IgD-negative memory B cell (primary cell): ENCODE data around the gene SPDYE4. TPM values are rescaled to one million over a fixed set of nuclear protein-coding genes. Genes with fewer than 3 reads are reported as not detected.
A peak's percentile ranks its signal among the peaks of the same experiment; 100 is the strongest.

Source experiments
- H3K27ac Mint-ChIP-seq, 3 donors: one replicate each; pipeline ENCODE4 v1.8.0; 2020 to 2022; ENCODE audit warnings: mild to moderate bottlenecking in 3 of 3, mixed read lengths in 3 of 3, moderate library complexity in 1 of 3
- H3K27me3 Mint-ChIP-seq: one replicate; pipeline ENCODE4 v1.8.0; 2021; ENCODE audit warnings: mixed read lengths
- H3K36me3 Mint-ChIP-seq: one replicate; pipeline ENCODE4 v1.8.0; 2020; ENCODE audit warnings: mild to moderate bottlenecking, mixed read lengths
- H3K4me1 Mint-ChIP-seq, 3 donors: one replicate each; pipeline ENCODE4 v1.8.0; 2020 to 2022; ENCODE audit warnings: mixed read lengths in 3 of 3, mild to moderate bottlenecking in 1 of 3
- H3K4me3 Mint-ChIP-seq, 4 donors: one replicate each; pipeline ENCODE4 v1.8.0; 2020 to 2022; ENCODE audit warnings: mild to moderate bottlenecking in 4 of 4, mixed read lengths in 4 of 4, moderate library complexity in 3 of 4
- H3K9me3 Mint-ChIP-seq, 3 donors: one replicate each; pipeline ENCODE4 v1.8.0; 2020 to 2021; ENCODE audit warnings: mixed read lengths in 3 of 3, mild to moderate bottlenecking in 1 of 3
- polyA plus RNA-seq: library from polyadenylated mRNA; unstranded; fragments of 300-500 nt; fragmentation: Illumina TruSeq; gene quantifications from one replicate; pipeline ENCODE4 v1.2.3, GENCODE V29; 2021

SPDYE4 gene
- polyA plus RNA-seq, 1 donor from 2014 or later, result not detected

- Mint-ChIP-seq H3K36me3 (peaks cover 1% of the 10 kb centered on the region), H3K4me3 (no peak overlapping the region), H3K9me3 (no peaks in the 10 kb centered on the region), H3K4me1 (peaks cover 5 to 15% (median 9%) of the 10 kb centered on the region in 3 donors), H3K27ac (peak overlapping the region in 2 of 3 donors; percentile 48 to 69), H3K27me3 (no peaks in the 10 kb centered on the region)
Observed at GRCh38 chr17:8736796-8737195, 21.6 kb downstream of the SPDYE4 start.

- Mint-ChIP-seq H3K36me3 (peaks cover 1% of the 10 kb centered on the region), H3K9me3 (peaks cover 0 to 3% (median 0%) of the 10 kb centered on the region in 3 donors), H3K4me3 (no peak overlapping the region), H3K27ac (peak overlapping the region in 1 of 3 donors; percentile 69), H3K4me1 (peaks cover 5 to 15% (median 9%) of the 10 kb centered on the region in 3 donors), H3K27me3 (peaks cover 1% of the 10 kb centered on the region)
Observed at GRCh38 chr17:8736362-8736761, 22.0 kb downstream of the SPDYE4 start.

GRCh38 chr17:8735336-8735939, 22.9 kb downstream of the SPDYE4 start:
- H3K9me3 Mint-ChIP-seq, result peaks cover 0 to 4% (median 0%) of the 10 kb centered on the region in 3 donors
- H3K27ac Mint-ChIP-seq, result no peak overlapping the region
- H3K4me1 Mint-ChIP-seq, result peaks cover 4 to 8% (median 5%) of the 10 kb centered on the region in 3 donors
- H3K4me3 Mint-ChIP-seq, result no peak overlapping the region
- H3K27me3 Mint-ChIP-seq, result peaks cover 6% of the 10 kb centered on the region
- peaks cover 4% of the 10 kb centered on the region for H3K36me3 Mint-ChIP-seq

GRCh38 chr17:8734876-8735275, 23.5 kb downstream of the SPDYE4 start:
- no peak overlapping the region for H3K27ac Mint-ChIP-seq
- H3K27me3 Mint-ChIP-seq, result peaks cover 6% of the 10 kb centered on the region
- H3K9me3 Mint-ChIP-seq, result peaks cover 0 to 4% (median 0%) of the 10 kb centered on the region in 3 donors
- H3K4me1 Mint-ChIP-seq, result peaks cover 2 to 5% (median 4%) of the 10 kb centered on the region in 3 donors
- no peak overlapping the region for H3K4me3 Mint-ChIP-seq
- H3K36me3 Mint-ChIP-seq, result peaks cover 4% of the 10 kb centered on the region

GRCh38 chr17:8732406-8733085, 25.8 kb downstream of the SPDYE4 start:
- peaks cover 7% of the 10 kb centered on the region for H3K27me3 Mint-ChIP-seq
- no peak overlapping the region for H3K27ac Mint-ChIP-seq
- H3K36me3 Mint-ChIP-seq, result peaks cover 3% of the 10 kb centered on the region
- no peak overlapping the region for H3K4me3 Mint-ChIP-seq
- H3K4me1 Mint-ChIP-seq, result peaks cover 0 to 5% (median 2%) of the 10 kb centered on the region in 3 donors
- peaks cover 0 to 4% (median 0%) of the 10 kb centered on the region in 3 donors for H3K9me3 Mint-ChIP-seq

- Mint-ChIP-seq H3K27me3 (peaks cover 8% of the 10 kb centered on the region), H3K4me3 (no peak overlapping the region), H3K27ac (no peak overlapping the region), H3K36me3 (peaks cover 3% of the 10 kb centered on the region), H3K9me3 (peaks cover 0 to 4% (median 0%) of the 10 kb centered on the region in 3 donors), H3K4me1 (no peaks in the 10 kb centered on the region)
Observed at GRCh38 chr17:8729860-8730259, 28.5 kb downstream of the SPDYE4 start.

- peaks cover 8% of the 10 kb centered on the region for H3K27me3 Mint-ChIP-seq
- peaks cover 0 to 4% (median 0%) of the 10 kb centered on the region in 3 donors for H3K9me3 Mint-ChIP-seq
- H3K36me3 Mint-ChIP-seq, result peaks cover 3% of the 10 kb centered on the region
- no peak overlapping the region for H3K27ac Mint-ChIP-seq
- H3K4me1 Mint-ChIP-seq, result no peaks in the 10 kb centered on the region
- no peak overlapping the region for H3K4me3 Mint-ChIP-seq
Observed at GRCh38 chr17:8729421-8729820, 28.9 kb downstream of the SPDYE4 start.

GRCh38 chr17:8728971-8729370, 29.4 kb downstream of the SPDYE4 start:
- no peak overlapping the region for H3K27ac Mint-ChIP-seq

GRCh38 chr17:8728251-8728938, 30.0 kb downstream of the SPDYE4 start:
- Mint-ChIP-seq H3K27ac (no peak overlapping the region), H3K27me3 (peaks cover 8% of the 10 kb centered on the region), H3K36me3 (peaks cover 3% of the 10 kb centered on the region), H3K4me3 (no peak overlapping the region), H3K9me3 (peaks cover 0 to 4% (median 0%) of the 10 kb centered on the region in 3 donors), H3K4me1 (no peaks in the 10 kb centered on the region)

More at GRCh38 chr17:8728971-8729370, 29.4 kb downstream of the SPDYE4 start:
- H3K4me3 Mint-ChIP-seq, result no peak overlapping the region
- peaks cover 0 to 4% (median 0%) of the 10 kb centered on the region in 3 donors for H3K9me3 Mint-ChIP-seq
- peaks cover 3% of the 10 kb centered on the region for H3K36me3 Mint-ChIP-seq
- H3K4me1 Mint-ChIP-seq, result no peaks in the 10 kb centered on the region
- H3K27me3 Mint-ChIP-seq, result peaks cover 8% of the 10 kb centered on the region

GRCh38 chr17:8726941-8727555, 31.3 kb downstream of the SPDYE4 start:
- H3K27ac Mint-ChIP-seq, result no peak overlapping the region
- no peaks in the 10 kb centered on the region for H3K4me1 Mint-ChIP-seq
- peaks cover 0 to 4% (median 2%) of the 10 kb centered on the region in 3 donors for H3K9me3 Mint-ChIP-seq
- H3K4me3 Mint-ChIP-seq, result no peak overlapping the region
- peaks cover 3% of the 10 kb centered on the region for H3K36me3 Mint-ChIP-seq
- H3K27me3 Mint-ChIP-seq, result peaks cover 11% of the 10 kb centered on the region

GRCh38 chr17:8725881-8726876, 32.2 kb downstream of the SPDYE4 start:
- H3K27ac Mint-ChIP-seq, result no peak overlapping the region

GRCh38 chr17:8724451-8724850, 33.9 kb downstream of the SPDYE4 start:
- Mint-ChIP-seq H3K9me3 (peaks cover 0 to 2% (median 0%) of the 10 kb centered on the region in 3 donors), H3K27ac (no peak overlapping the region), H3K27me3 (peaks cover 8% of the 10 kb centered on the region)

More at GRCh38 chr17:8725881-8726876, 32.2 kb downstream of the SPDYE4 start:
- peaks cover 11% of the 10 kb centered on the region for H3K27me3 Mint-ChIP-seq
- H3K4me1 Mint-ChIP-seq, result no peaks in the 10 kb centered on the region
- H3K9me3 Mint-ChIP-seq, result peaks cover 0 to 2% (median 0%) of the 10 kb centered on the region in 3 donors
- H3K4me3 Mint-ChIP-seq, result no peak overlapping the region
- H3K36me3 Mint-ChIP-seq, result peaks cover 3% of the 10 kb centered on the region

GRCh38 chr17:8720596-8720995, 37.8 kb downstream of the SPDYE4 start:
- H3K27me3 Mint-ChIP-seq, result peaks cover 5% of the 10 kb centered on the region
- no peaks in the 10 kb centered on the region for H3K4me1 Mint-ChIP-seq
- H3K9me3 Mint-ChIP-seq, result peaks cover 2 to 3% (median 3%) of the 10 kb centered on the region in 3 donors
- no peaks in the 10 kb centered on the region for H3K36me3 Mint-ChIP-seq
- no peak overlapping the region for H3K4me3 Mint-ChIP-seq
- no peak overlapping the region for H3K27ac Mint-ChIP-seq

More at GRCh38 chr17:8724451-8724850, 33.9 kb downstream of the SPDYE4 start:
- no peak overlapping the region for H3K4me3 Mint-ChIP-seq
- no peaks in the 10 kb centered on the region for H3K4me1 Mint-ChIP-seq
- no peaks in the 10 kb centered on the region for H3K36me3 Mint-ChIP-seq
